Transverse colon (tissue), 4 donors: ENCODE results near the gene ENTR1.

Experiments used
- CTCF ChIP-seq, 5 experiments: fragments of 200-600 bp in 3 of 5; fragments of 450-650 bp in 2 of 5; sonication (generic) in 3 of 5; IDR thresholded peaks; 1 replicate in 2 of 5; 2 replicates in 3 of 5; pipeline ENCODE4 v1.5.1; 2016 to 2017; ENCODE audit warnings: antibody characterized with exemption in 5 of 5, inconsistent platforms in 3 of 5, mild to moderate bottlenecking in 2 of 5, moderate library complexity in 1 of 5
- POLR2AphosphoS5 ChIP-seq, 3 donors: sonication (generic); formaldehyde crosslinking; IDR thresholded peaks; one replicate each; pipeline ENCODE4 v1.6.1; 2016; ENCODE audit warnings: antibody characterized with exemption in 3 of 3

GRCh38 chr9:136454026-136454796 lies 43.8 kb upstream of the ENTR1 start:
- TF ChIP-seq POLR2AphosphoS5 (IDR thresholded peaks at IDR 0.05) (no peak), CTCF (IDR thresholded peaks at IDR 0.05) (no peak)
